ENCODE measurements around the gene GRID1. TPM values are rescaled to one million over a fixed set of nuclear protein-coding genes. Genes with fewer than 3 reads are reported as not detected.

The GRID1 gene
- total RNA-seq, 1 experiment from 2014 or later: not detected

- no peaks in the 10 kb centered on the region for H3K36me3 ChIP-seq (ENCODE audit: low read depth)
- ChIA-PET CTCF (no interaction called here), POLR2A (ENCODE audit: unreplicated experiment) (no interaction called here)
- intact Hi-C loops (cut with micrococcal nuclease; ENCODE audit: unreplicated experiment): no loop called here
- peak overlapping the region; percentile 99 for H3K27ac ChIP-seq
- no peaks in the 10 kb centered on the region for H3K27me3 ChIP-seq (ENCODE audit: insufficient read depth, low read depth)
- no peaks in the 10 kb centered on the region for H4K20me1 ChIP-seq (ENCODE audit: insufficient read depth)
- no peak overlapping the region for H2AFZ ChIP-seq
- peak overlapping the region; percentile 18; the same call in 1 of the 2 replicates for H3K4me3 ChIP-seq
- peaks cover 47% of the 10 kb centered on the region for H3K4me1 ChIP-seq (replicated peaks; ENCODE audit: insufficient read depth)
- TF ChIP-seq CTCF (conservative IDR thresholded peaks at IDR 0.05) (no peak), EZH2 (IDR thresholded peaks at IDR 0.05; ENCODE audit: low read depth) (no peak)
- H3K79me2 ChIP-seq (ENCODE audit: low read depth): no peaks in the 10 kb centered on the region
- H3K4me2 ChIP-seq: peak overlapping the region; percentile 74
- no peaks in the 10 kb centered on the region for H3K9me3 ChIP-seq (ENCODE audit: insufficient read depth, low read depth)
- H3K9me2 ChIP-seq (ENCODE audit: insufficient read depth): no peaks in the 10 kb centered on the region
- BruUV-seq (replicated peaks): TSS peak; percentile 56
- DNase-seq: no peak
- H3F3A ChIP-seq (ENCODE audit: insufficient read depth, low read depth): peaks cover 43% of the 10 kb centered on the region
Observed at GRCh38 chr10:85643171-85643844, 723.3 kb downstream of the GRID1 start.

GRCh38 chr10:85642421-85643170 is 724.0 kb downstream of the GRID1 start:
- H3K27ac ChIP-seq: peak overlapping the region; percentile 99
- H3K4me3 ChIP-seq: peak overlapping the region; percentile 18; the same call in 1 of the 2 replicates
- peaks cover 47% of the 10 kb centered on the region for H3K4me1 ChIP-seq (replicated peaks; ENCODE audit: insufficient read depth)
- H3K4me2 ChIP-seq: peak overlapping the region; percentile 74
- no peaks in the 10 kb centered on the region for H3K27me3 ChIP-seq (ENCODE audit: insufficient read depth, low read depth)
- no peaks in the 10 kb centered on the region for H3K9me2 ChIP-seq (ENCODE audit: insufficient read depth)
- H4K20me1 ChIP-seq (ENCODE audit: insufficient read depth): no peaks in the 10 kb centered on the region
- no peaks in the 10 kb centered on the region for H3K79me2 ChIP-seq (ENCODE audit: low read depth)
- peaks cover 43% of the 10 kb centered on the region for H3F3A ChIP-seq (ENCODE audit: insufficient read depth, low read depth)
- ChIA-PET POLR2A (ENCODE audit: unreplicated experiment) (no interaction called here), CTCF (no interaction called here)
- intact Hi-C loops (cut with micrococcal nuclease; ENCODE audit: unreplicated experiment): no loop called here
- H2AFZ ChIP-seq: no peak overlapping the region
- BruUV-seq (replicated peaks): no TSS peak
- TF ChIP-seq CTCF (conservative IDR thresholded peaks at IDR 0.05) (no peak), EZH2 (IDR thresholded peaks at IDR 0.05; ENCODE audit: low read depth) (no peak)
- H3K9me3 ChIP-seq (ENCODE audit: insufficient read depth, low read depth): no peaks in the 10 kb centered on the region
- no peaks in the 10 kb centered on the region for H3K36me3 ChIP-seq (ENCODE audit: low read depth)
- peak; percentile 33 to 94 for DNase-seq

GRCh38 chr10:85642082-85642420 is 724.5 kb downstream of the GRID1 start:
- Histone ChIP-seq H3K27ac (peak overlapping the region; percentile 99), H3K36me3 (ENCODE audit: low read depth) (no peaks in the 10 kb centered on the region), H3K9me3 (ENCODE audit: insufficient read depth, low read depth) (no peaks in the 10 kb centered on the region), H3F3A (ENCODE audit: insufficient read depth, low read depth) (peaks cover 43% of the 10 kb centered on the region), H3K79me2 (ENCODE audit: low read depth) (no peaks in the 10 kb centered on the region), H3K9me2 (ENCODE audit: insufficient read depth) (no peaks in the 10 kb centered on the region), H3K4me3 (peak overlapping the region; percentile 12; the same call in 1 of the 2 replicates), H2AFZ (no peak overlapping the region), H3K4me2 (peak overlapping the region; percentile 74), H3K27me3 (ENCODE audit: insufficient read depth, low read depth) (no peaks in the 10 kb centered on the region), H4K20me1 (ENCODE audit: insufficient read depth) (no peaks in the 10 kb centered on the region), H3K4me1 (replicated peaks; ENCODE audit: insufficient read depth) (peaks cover 47% of the 10 kb centered on the region)
- ChIA-PET CTCF (no interaction called here), POLR2A (ENCODE audit: unreplicated experiment) (no interaction called here)
- BruUV-seq (replicated peaks): TSS peak; percentile 84
- intact Hi-C loops (cut with micrococcal nuclease; ENCODE audit: unreplicated experiment): no loop called here
- peak in 1 of 2 experiments; percentile 31 for DNase-seq
- TF ChIP-seq EZH2 (IDR thresholded peaks at IDR 0.05; ENCODE audit: low read depth): no peak
- TF ChIP-seq CTCF (conservative IDR thresholded peaks at IDR 0.05): no peak
